HEK293 (cell line): Measurements from ENCODE around the gene TTBK1.

Experiments
- CTCF ChIA-PET: fragments of 350-600 bp; formaldehyde crosslinking; extraction: SDS; loops from one replicate; lab custom pipeline; 2021; ENCODE audit warnings: antibody characterized with exemption; lab: Yijun Ruan, JAX
- POLR2A ChIA-PET: fragments of 300-600 bp; formaldehyde crosslinking; extraction: SDS; loops from one replicate; lab custom pipeline; 2020; ENCODE audit warnings: antibody characterized with exemption, inconsistent platforms; lab: Yijun Ruan, JAX
- H3K27ac ChIP-seq: fragments of 200-500 bp; sonication (Bioruptor generic); 2 replicates; pipeline ENCODE4 v1.5.1; 2014; ENCODE audit warnings: low read depth, low read length, control low read depth, inconsistent platforms; ENCODE audit errors: extremely low read depth
- H3K36me3 ChIP-seq, 2 experiments: fragments of 200-500 bp in 1 of 2; sonication (Bioruptor generic) in 1 of 2; 1 replicate in 1 of 2; 2 replicates in 1 of 2; pipeline ENCODE4 v1.5.1; 2014 to 2017; ENCODE audit warnings: inconsistent platforms in 2 of 2, low read length in 2 of 2; ENCODE audit not compliant: control insufficient read depth in 2 of 2, insufficient read depth in 1 of 2
- H3K4me1 ChIP-seq: fragments of 200-500 bp; sonication (Bioruptor generic); 2 replicates; pipeline ENCODE4 v1.5.1; 2014; ENCODE audit warnings: mild to moderate bottlenecking, low read length, inconsistent platforms; ENCODE audit not compliant: control insufficient read depth, insufficient read depth
- H3K4me3 ChIP-seq: 2 replicates; pipeline ENCODE4 v1.5.1; 2011; ENCODE audit warnings: low read depth, mild to moderate bottlenecking, control low read depth, low read length, moderate library complexity
- H3K9me3 ChIP-seq: fragments of 200-500 bp; sonication (Bioruptor generic); 2 replicates; pipeline ENCODE4 v1.5.1; 2014; ENCODE audit warnings: low read depth, low read length, inconsistent platforms; ENCODE audit not compliant: control insufficient read depth, insufficient read depth
- BCL11A ChIP-seq: fragments of 450-650 bp; formaldehyde crosslinking; IDR thresholded peaks from 2 replicates; pipeline ENCODE4 v1.5.1; 2016; ENCODE audit warnings: low read depth, missing biosample characterization, missing genetic modification characterization
- MEIS1 ChIP-seq: sonication (generic); formaldehyde crosslinking; IDR thresholded peaks from 2 replicates; pipeline ENCODE4 v1.8.1; 2022; ENCODE audit warnings: missing genetic modification reagents, mild to moderate bottlenecking, borderline replicate concordance
- SP2 ChIP-seq: fragments of 450-650 bp; formaldehyde crosslinking; IDR thresholded peaks from 2 replicates; pipeline ENCODE4 v1.5.1; 2016; ENCODE audit warnings: missing biosample characterization, missing genetic modification characterization
- TCF7L2 ChIP-seq: IDR thresholded peaks from 2 replicates; pipeline ENCODE4 v1.6.1; 2011; ENCODE audit warnings: low read depth, mild to moderate bottlenecking, inconsistent platforms, low read length, moderate library complexity, borderline replicate concordance
- WT1 ChIP-seq: fragments of 450-650 bp; formaldehyde crosslinking; IDR thresholded peaks from 2 replicates; pipeline ENCODE4 v1.5.1; 2016; ENCODE audit warnings: missing biosample characterization, missing genetic modification characterization
- ZBTB1 ChIP-seq: fragments of 450-650 bp; formaldehyde crosslinking; IDR thresholded peaks from 2 replicates; pipeline ENCODE4 v1.5.1; 2016; ENCODE audit warnings: missing biosample characterization, missing genetic modification characterization
- ZBTB26 ChIP-seq: fragments of 450-650 bp; formaldehyde crosslinking; optimal IDR thresholded peaks from 2 replicates; pipeline ENCODE3; 2016; ENCODE audit warnings: missing biosample characterization, mild to moderate bottlenecking, missing genetic modification characterization
- ZNF10 ChIP-seq: fragments of 450-650 bp; formaldehyde crosslinking; IDR thresholded peaks from 2 replicates; pipeline ENCODE4 v1.5.1; 2017; ENCODE audit warnings: missing biosample characterization, missing genetic modification characterization
- ZNF114 ChIP-seq: fragments of 450-650 bp; formaldehyde crosslinking; IDR thresholded peaks from 2 replicates; pipeline ENCODE4 v1.5.0; 2017; ENCODE audit warnings: missing biosample characterization, missing genetic modification characterization
- ZNF146 ChIP-seq: fragments of 450-650 bp; formaldehyde crosslinking; IDR thresholded peaks from 2 replicates; pipeline ENCODE4 v1.5.1; 2016; ENCODE audit warnings: missing biosample characterization, missing genetic modification characterization
- ZNF184 ChIP-seq: fragments of 450-650 bp; IDR thresholded peaks from 2 replicates; pipeline ENCODE4 v1.5.1; 2018; ENCODE audit warnings: missing biosample characterization, mild to moderate bottlenecking, missing genetic modification characterization
- ZNF23 ChIP-seq: fragments of 450-650 bp; formaldehyde crosslinking; IDR thresholded peaks from 2 replicates; pipeline ENCODE4 v1.5.1; 2016; ENCODE audit warnings: missing biosample characterization, missing genetic modification characterization, borderline replicate concordance
- ZNF239 ChIP-seq: fragments of 450-650 bp; formaldehyde crosslinking; IDR thresholded peaks from 2 replicates; pipeline ENCODE4 v1.5.1; 2016; ENCODE audit warnings: missing biosample characterization, missing genetic modification characterization
- ZNF311 ChIP-seq: fragments of 450-650 bp; formaldehyde crosslinking; IDR thresholded peaks from 2 replicates; pipeline ENCODE4 v1.5.1; 2017; ENCODE audit warnings: missing biosample characterization, missing genetic modification characterization, borderline replicate concordance
- ZNF341 ChIP-seq: fragments of 450-650 bp; formaldehyde crosslinking; IDR thresholded peaks from 2 replicates; pipeline ENCODE4; 2016; ENCODE audit warnings: low read depth, missing biosample characterization, missing genetic modification characterization
- ZNF366 ChIP-seq: fragments of 450-650 bp; formaldehyde crosslinking; conservative IDR thresholded peaks from 2 replicates; pipeline ENCODE4 v1.5.1; 2016; ENCODE audit warnings: missing biosample characterization, missing genetic modification characterization
- ZNF416 ChIP-seq: fragments of 450-650 bp; formaldehyde crosslinking; IDR thresholded peaks from 2 replicates; pipeline ENCODE4 v1.5.1; 2016; ENCODE audit warnings: missing biosample characterization, missing genetic modification characterization
- ZNF514 ChIP-seq: fragments of 450-650 bp; formaldehyde crosslinking; IDR thresholded peaks from 2 replicates; pipeline ENCODE4 v1.5.1; 2016; ENCODE audit warnings: missing biosample characterization, missing genetic modification characterization
- ZNF571 ChIP-seq: fragments of 450-650 bp; formaldehyde crosslinking; IDR thresholded peaks from 2 replicates; pipeline ENCODE4 v1.5.0; 2017; ENCODE audit warnings: missing biosample characterization, missing genetic modification characterization
- ZNF610 ChIP-seq: fragments of 450-650 bp; formaldehyde crosslinking; IDR thresholded peaks from 2 replicates; pipeline ENCODE4 v1.5.1; 2016; ENCODE audit warnings: missing biosample characterization, missing genetic modification characterization, borderline replicate concordance
- ZNF664 ChIP-seq: fragments of 450-650 bp; formaldehyde crosslinking; IDR thresholded peaks from 2 replicates; pipeline ENCODE4 v1.5.1; 2016; ENCODE audit warnings: missing biosample characterization, missing genetic modification characterization
- ZNF777 ChIP-seq: fragments of 450-650 bp; formaldehyde crosslinking; IDR thresholded peaks from 2 replicates; pipeline ENCODE4 v1.5.1; 2017; ENCODE audit warnings: missing biosample characterization, missing genetic modification characterization, borderline replicate concordance
- ZNF792 ChIP-seq: fragments of 450-650 bp; formaldehyde crosslinking; IDR thresholded peaks from 2 replicates; pipeline ENCODE4 v1.5.1; 2016; ENCODE audit warnings: missing biosample characterization, missing genetic modification characterization
- ZSCAN16 ChIP-seq: fragments of 450-650 bp; formaldehyde crosslinking; IDR thresholded peaks from 2 replicates; pipeline ENCODE4 v1.5.1; 2016; ENCODE audit warnings: missing biosample characterization, missing genetic modification characterization
- TF ChIP-seq, protein P1 (sequence below): fragments of 450-650 bp; formaldehyde crosslinking; IDR thresholded peaks from 2 replicates; pipeline ENCODE4 v1.5.1; 2016; ENCODE audit warnings: missing biosample characterization, missing genetic modification characterization, low read depth
- TF ChIP-seq, protein P2 (sequence below): fragments of 450-650 bp; formaldehyde crosslinking; IDR thresholded peaks from 2 replicates; pipeline ENCODE4 v1.5.1; 2016; ENCODE audit warnings: missing biosample characterization, missing genetic modification characterization
- TF ChIP-seq, protein P3 (sequence below): fragments of 450-650 bp; formaldehyde crosslinking; IDR thresholded peaks from 2 replicates; pipeline ENCODE4 v1.5.1; 2016; ENCODE audit warnings: missing biosample characterization, missing genetic modification characterization
- TF ChIP-seq, protein P4 (sequence below): fragments of 450-650 bp; formaldehyde crosslinking; IDR thresholded peaks from 2 replicates; pipeline ENCODE4 v1.5.1; 2016; ENCODE audit warnings: missing biosample characterization, missing genetic modification characterization
- TF ChIP-seq, protein P5 (sequence below): fragments of 450-650 bp; formaldehyde crosslinking; IDR thresholded peaks from 2 replicates; pipeline ENCODE4 v1.5.1; 2017; ENCODE audit warnings: missing biosample characterization, missing genetic modification characterization

TTBK1 gene

GRCh38 chr6:43294536-43294935 is 51.3 kb downstream of the TTBK1 start:
- CTCF ChIA-PET = no interaction called here
- Histone ChIP-seq H3K4me3 (no peak overlapping the region), H3K36me3 (no peaks in the 10 kb centered on the region), H3K9me3 (no peaks in the 10 kb centered on the region), H3K27ac (no peak overlapping the region), H3K4me1 (no peaks in the 10 kb centered on the region)
- TF ChIP-seq ZNF514 (tag by site-specific recombination) = no peak
- TF ChIP-seq ZNF146 (tag by site-specific recombination) = no peak
- TF ChIP-seq ZNF792 (tag by site-specific recombination) = no peak
- TF ChIP-seq, protein P1, sequence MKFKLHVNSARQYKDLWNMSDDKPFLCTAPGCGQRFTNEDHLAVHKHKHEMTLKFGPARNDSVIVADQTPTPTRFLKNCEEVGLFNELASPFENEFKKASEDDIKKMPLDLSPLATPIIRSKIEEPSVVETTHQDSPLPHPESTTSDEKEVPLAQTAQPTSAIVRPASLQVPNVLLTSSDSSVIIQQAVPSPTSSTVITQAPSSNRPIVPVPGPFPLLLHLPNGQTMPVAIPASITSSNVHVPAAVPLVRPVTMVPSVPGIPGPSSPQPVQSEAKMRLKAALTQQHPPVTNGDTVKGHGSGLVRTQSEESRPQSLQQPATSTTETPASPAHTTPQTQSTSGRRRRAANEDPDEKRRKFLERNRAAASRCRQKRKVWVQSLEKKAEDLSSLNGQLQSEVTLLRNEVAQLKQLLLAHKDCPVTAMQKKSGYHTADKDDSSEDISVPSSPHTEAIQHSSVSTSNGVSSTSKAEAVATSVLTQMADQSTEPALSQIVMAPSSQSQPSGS = peak; percentile 80
- TF ChIP-seq ZNF114 (tag by site-specific recombination) = no peak
- TF ChIP-seq ZNF23 (tag by site-specific recombination) = no peak
- TF ChIP-seq, protein P2, sequence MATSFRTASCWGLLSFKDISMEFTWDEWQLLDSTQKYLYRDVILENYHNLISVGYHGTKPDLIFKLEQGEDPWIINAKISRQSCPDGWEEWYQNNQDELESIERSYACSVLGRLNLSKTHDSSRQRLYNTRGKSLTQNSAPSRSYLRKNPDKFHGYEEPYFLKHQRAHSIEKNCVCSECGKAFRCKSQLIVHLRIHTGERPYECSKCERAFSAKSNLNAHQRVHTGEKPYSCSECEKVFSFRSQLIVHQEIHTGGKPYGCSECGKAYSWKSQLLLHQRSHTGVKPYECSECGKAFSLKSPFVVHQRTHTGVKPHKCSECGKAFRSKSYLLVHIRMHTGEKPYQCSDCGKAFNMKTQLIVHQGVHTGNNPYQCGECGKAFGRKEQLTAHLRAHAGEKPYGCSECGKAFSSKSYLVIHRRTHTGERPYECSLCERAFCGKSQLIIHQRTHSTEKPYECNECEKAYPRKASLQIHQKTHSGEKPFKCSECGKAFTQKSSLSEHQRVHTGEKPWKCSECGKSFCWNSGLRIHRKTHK (tag by site-specific recombination) = no peak
- TF ChIP-seq ZBTB26 (tag by site-specific recombination) = no peak
- no peak for TF ChIP-seq ZBTB1 (tag by site-specific recombination)
- no peak for TF ChIP-seq ZSCAN16 (tag by site-specific recombination)
- TF ChIP-seq TCF7L2 = no peak
- TF ChIP-seq ZNF311 (tag by site-specific recombination) = no peak
- TF ChIP-seq ZNF341 (tag by site-specific recombination) = no peak
- TF ChIP-seq BCL11A = no peak
- TF ChIP-seq, protein P3, sequence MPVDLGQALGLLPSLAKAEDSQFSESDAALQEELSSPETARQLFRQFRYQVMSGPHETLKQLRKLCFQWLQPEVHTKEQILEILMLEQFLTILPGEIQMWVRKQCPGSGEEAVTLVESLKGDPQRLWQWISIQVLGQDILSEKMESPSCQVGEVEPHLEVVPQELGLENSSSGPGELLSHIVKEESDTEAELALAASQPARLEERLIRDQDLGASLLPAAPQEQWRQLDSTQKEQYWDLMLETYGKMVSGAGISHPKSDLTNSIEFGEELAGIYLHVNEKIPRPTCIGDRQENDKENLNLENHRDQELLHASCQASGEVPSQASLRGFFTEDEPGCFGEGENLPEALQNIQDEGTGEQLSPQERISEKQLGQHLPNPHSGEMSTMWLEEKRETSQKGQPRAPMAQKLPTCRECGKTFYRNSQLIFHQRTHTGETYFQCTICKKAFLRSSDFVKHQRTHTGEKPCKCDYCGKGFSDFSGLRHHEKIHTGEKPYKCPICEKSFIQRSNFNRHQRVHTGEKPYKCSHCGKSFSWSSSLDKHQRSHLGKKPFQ = no peak
- TF ChIP-seq ZNF664 (tag by site-specific recombination) = no peak
- TF ChIP-seq, protein P4, sequence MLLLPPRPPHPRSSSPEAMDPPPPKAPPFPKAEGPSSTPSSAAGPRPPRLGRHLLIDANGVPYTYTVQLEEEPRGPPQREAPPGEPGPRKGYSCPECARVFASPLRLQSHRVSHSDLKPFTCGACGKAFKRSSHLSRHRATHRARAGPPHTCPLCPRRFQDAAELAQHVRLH (tag by site-specific recombination) = peak; percentile 63; the same call in 1 of the 2 replicates
- TF ChIP-seq ZNF184 (tag by site-specific recombination) = no peak
- no peak for TF ChIP-seq WT1
- no peak for TF ChIP-seq MEIS1 (CRISPR knock-in tag)
- 0 out of 2 replicates have a peak, but pooled peaks have one; percentile 25 for TF ChIP-seq ZNF239 (tag by site-specific recombination)
- TF ChIP-seq ZNF571 (tag by site-specific recombination) = peak; percentile 52; the same call in 1 of the 2 replicates
- no peak for TF ChIP-seq SP2
- TF ChIP-seq, protein P5, sequence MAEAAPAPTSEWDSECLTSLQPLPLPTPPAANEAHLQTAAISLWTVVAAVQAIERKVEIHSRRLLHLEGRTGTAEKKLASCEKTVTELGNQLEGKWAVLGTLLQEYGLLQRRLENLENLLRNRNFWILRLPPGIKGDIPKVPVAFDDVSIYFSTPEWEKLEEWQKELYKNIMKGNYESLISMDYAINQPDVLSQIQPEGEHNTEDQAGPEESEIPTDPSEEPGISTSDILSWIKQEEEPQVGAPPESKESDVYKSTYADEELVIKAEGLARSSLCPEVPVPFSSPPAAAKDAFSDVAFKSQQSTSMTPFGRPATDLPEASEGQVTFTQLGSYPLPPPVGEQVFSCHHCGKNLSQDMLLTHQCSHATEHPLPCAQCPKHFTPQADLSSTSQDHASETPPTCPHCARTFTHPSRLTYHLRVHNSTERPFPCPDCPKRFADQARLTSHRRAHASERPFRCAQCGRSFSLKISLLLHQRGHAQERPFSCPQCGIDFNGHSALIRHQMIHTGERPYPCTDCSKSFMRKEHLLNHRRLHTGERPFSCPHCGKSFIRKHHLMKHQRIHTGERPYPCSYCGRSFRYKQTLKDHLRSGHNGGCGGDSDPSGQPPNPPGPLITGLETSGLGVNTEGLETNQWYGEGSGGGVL (tag by site-specific recombination) = no peak
- no peak for TF ChIP-seq ZNF10 (tag by site-specific recombination)
- no peak for TF ChIP-seq ZNF777 (tag by site-specific recombination)
- TF ChIP-seq ZNF416 (tag by site-specific recombination) = peak; percentile 28; the same call in 1 of the 2 replicates
- TF ChIP-seq ZNF366 (tag by site-specific recombination) = no peak
- TF ChIP-seq ZNF610 (tag by site-specific recombination) = no peak
- POLR2A ChIA-PET = no interaction called here
